GM19395 (cell line): ENCODE measurements around the gene SPINK4.

Source experiments
- ATAC-seq: cut with Tn5 transposase; IDR thresholded peaks from one replicate; pipeline ENCODE4 v1.9.1; 2021; ENCODE audit warnings: mild to moderate bottlenecking, moderate library complexity; ENCODE audit not compliant: unreplicated experiment

SPINK4 gene

DNA sequence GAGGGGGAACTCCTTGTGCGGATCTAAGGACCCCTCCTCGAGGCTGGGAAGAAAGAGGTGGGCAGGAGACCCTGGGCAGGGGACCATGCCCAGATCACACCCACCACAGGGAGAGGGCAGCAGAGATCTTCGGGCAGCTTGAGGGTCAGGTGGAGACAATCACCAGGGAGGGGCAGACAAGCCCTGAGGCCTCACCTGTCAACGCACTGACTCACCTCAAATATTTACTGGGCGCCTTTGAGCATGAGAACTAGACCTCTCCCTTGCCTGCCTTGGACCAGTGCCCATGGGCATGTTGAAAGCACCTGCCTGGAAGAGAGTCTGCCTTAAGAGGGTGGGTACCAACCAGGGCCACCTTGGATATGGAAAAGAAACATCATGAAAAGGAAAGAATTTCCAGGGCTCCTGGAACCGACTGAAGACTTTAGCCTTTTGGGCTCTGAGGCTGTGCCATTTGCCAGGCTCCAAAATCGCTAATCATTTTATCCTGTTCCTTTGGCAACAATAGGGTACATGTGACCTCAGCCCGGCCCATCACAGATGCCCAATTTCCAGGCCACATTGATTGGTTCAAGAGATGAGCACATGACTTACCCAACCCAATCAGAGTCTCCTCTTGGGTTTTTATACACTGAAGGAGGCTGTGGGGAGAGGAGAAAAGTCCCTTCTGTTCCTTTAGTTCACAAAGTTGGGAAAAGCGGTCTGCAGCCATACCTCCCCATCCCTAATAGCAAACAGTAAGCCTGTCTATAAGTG lies 10.4 kb upstream of the SPINK4 start:
- ATAC-seq: no peak

DNA sequence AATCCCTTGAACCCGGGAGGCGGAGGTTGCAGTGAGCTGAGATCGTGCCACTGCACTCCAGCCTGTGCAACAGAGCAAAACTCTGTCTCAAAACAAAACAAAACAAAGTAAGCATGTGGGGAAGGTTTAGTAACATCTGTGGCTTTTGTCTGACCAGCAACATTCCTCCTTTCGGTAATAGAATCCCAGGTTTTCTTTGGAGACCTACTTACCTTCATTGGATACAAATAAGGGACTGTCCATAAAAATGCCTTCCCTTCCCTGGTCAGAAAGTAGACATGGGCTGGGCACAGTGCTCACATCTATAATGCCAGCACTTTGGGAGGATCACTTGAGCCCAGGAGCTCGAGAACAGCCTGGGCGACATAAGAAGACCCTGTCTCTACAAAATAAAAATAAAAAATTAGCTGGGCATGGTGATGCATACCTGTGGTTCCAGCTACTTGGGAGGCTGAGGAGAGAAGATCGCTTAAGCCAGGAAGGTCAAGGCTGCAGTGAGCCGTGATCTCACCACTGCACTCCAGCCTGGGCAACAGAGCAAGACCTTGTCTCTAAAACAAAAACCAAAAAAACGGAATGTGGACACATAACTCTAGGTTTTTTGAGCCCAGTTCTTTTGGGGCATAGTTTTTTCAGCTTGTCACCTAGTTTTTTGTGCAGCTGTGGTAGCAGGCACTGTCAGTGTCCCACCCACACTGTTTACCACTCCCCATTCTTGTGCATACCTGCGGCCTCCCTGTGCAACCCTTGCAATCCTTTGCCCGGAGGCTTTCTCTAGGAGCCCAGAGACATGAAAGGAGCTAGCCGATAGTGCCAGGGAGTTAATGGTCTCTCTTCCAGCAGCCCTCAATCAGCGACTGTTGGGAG lies 9.0 kb upstream of the SPINK4 start:
- ATAC-seq: no peak

DNA sequence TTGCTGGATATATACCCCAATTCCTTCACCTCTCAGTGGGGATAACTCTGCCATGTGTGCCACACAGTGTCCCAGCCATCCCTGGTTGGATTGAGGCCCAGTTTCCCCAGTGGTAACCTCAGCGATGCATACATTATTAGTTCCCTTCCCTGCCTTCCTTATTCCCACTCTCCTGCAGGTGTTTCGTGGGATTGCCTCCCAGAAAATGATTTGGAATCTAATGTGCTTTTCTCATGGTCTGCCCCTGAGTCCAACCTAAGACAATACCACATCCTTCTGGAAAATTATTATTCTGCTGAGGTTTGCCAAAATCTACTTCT lies 8.4 kb upstream of the SPINK4 start:
- no peak for ATAC-seq

GRCh38 chr9:33232815-33233214 lies 7.2 kb upstream of the SPINK4 start:
- no peak for ATAC-seq

DNA sequence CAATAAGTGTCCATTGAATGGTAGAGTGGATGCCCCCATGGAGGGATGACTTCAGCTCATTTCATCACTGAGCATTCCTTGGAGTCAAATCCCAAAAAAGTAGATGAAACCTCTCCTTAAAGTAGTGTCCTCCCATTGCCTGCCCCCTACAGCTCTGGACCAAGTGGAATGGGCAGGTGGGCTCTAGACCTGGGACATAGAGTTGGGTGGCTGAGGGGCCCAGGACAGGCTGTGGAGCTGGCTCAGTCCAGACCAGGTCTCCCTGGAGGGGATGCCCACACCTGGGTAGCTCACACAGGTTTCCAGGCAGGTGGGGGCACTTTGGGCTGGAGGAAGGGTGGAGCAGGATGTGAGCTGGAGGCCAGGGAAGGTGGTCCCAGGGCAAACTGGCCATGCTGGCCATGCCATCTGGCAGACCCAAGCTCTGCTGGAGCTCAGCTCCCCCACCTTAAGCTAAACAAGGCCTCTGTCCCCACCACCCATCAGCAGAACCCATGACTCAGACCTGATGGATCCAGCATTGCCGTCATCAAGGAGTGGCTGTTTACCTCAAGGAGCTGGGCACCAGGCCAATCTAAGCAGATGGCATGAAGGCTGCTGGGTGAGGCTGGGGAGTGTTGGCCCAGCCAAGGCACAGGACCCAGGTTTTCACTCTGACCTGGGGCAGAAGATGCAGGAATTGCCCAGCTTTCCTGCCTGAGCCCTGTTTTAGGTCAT lies 6.2 kb upstream of the SPINK4 start:
- no peak for ATAC-seq

GRCh38 chr9:33234511-33235467 lies 5.2 kb upstream of the SPINK4 start:
- no peak for ATAC-seq

- no peak for ATAC-seq
These were observed 3.4 kb upstream of the SPINK4 start for GRCh38 chr9:33236571-33236970.

GRCh38 chr9:33241298-33241697 lies 1.3 kb downstream of the SPINK4 start:
- ATAC-seq: no peak

GRCh38 chr9:33242609-33243134 lies 2.7 kb downstream of the SPINK4 start:
- ATAC-seq: no peak

- no peak for ATAC-seq
These were observed 4.3 kb downstream of the SPINK4 start for GRCh38 chr9:33244137-33244784.

GRCh38 chr9:33245341-33245740 lies 5.4 kb downstream of the SPINK4 start:
- no peak for ATAC-seq

DNA sequence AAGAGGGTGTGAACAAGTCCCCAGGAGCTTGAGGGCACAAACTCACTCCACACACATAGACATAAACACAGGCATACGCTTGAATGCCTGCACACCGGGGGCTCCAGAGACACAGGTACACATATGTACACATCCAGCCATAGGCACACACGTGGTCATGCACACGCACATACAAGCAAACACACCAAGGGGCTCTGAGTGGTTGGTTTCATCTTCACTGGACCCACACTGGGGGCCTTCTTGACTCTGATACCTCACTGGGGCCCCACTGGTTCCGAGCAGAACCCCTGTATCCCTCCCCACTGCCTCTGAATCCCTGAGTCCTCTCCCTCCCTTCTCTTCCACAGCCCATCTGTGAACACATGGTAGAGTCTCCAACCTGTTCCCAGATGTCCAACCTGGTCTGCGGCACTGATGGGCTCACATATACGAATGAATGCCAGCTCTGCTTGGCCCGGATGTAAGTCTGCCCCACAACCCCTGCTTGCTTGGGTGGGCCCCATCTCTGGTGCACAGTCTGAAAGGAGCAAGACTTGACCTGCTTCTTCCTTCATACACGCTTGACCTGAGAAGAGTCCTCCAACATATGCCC lies 6.4 kb downstream of the SPINK4 start:
- ATAC-seq: no peak

DNA sequence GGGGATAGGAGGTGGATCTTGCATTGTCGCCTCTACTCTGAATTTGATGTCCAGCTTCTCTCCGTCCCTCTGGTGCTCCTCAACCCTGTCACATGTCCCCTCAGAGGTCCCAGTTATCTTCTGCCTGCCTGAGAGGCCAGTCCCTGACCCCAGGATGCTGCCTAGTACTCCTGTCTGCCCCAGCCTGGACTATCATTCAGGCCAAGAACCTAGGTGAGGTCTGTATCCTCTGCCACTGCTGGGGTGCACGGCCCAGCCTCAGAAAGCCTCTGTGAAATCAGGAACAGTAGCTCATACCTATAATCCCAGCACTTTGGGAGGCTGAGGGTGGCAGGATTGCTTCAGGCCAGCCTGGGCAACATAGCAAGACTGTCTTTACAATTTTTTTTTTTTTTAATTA lies 8.6 kb downstream of the SPINK4 start:
- ATAC-seq: no peak

GRCh38 chr9:33249087-33249658 lies 9.2 kb downstream of the SPINK4 start:
- ATAC-seq: no peak

DNA sequence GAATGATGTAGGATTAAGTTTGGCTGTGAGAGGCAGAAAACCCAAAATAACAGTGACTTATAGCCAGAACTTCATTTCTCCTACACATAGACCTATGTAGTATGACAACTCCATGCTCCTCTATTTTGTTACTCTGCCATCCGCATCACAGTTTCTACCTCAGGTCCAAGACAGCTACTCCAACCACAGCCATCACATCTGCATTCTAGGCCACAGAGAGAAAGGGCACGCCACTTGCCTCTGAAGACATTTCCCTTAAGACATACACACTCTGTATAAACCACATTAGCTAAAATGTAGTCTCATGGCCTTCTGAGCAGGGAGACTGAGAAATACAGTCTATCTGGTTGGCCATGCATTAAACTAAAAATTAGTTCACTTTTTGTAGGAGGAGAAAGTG lies 10.0 kb downstream of the SPINK4 start:
- ATAC-seq: no peak

DNA sequence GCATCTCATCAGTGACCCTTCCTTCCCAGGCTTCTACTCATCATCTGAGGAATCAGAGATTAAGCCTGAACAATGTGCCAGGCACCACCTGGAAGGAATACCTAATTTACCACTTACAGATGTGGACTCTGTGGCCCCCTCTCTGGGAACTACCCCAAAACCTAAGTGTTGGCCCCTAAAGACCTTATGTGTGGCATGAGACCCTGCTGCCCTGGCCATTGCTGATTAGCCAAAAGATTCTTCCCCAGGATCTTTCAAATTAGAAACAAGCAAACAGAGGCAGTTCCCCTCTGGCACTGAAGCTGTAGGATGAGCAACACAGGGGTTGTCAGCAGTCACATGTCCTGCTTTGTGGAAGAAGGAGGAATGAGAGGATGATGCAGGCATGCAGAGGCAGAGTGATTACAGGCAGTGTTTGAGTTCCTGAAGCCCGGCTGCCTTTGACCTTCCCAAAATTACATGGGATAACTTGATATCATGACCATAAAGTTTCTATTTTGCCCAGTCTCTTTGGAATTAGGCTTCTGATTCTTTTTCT lies 10.6 kb downstream of the SPINK4 start:
- no peak for ATAC-seq

GRCh38 chr9:33254211-33254610 lies 14.2 kb downstream of the SPINK4 start:
- ATAC-seq: no peak

DNA sequence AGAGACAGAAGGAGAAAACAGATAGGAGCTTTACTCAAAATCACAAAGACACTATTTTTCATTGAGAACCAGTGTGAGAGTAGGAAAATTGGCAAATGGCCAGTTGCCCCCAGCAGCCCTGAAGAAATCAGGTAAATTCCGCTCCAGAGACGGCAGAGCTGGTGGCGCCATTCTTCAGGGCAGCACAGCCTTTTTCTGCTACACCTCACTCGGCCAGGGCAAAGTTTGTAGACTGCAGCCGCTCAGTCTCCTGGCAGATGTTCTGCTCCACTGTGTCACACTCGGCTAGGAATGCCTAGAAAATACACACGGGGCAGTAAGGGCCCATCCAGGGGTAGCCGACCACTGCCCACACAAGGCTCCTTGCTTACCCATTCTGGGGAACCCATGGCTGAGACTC lies 15.0 kb downstream of the SPINK4 start:
- no peak for ATAC-seq

GRCh38 chr9:33255471-33255870 lies 15.5 kb downstream of the SPINK4 start:
- ATAC-seq: no peak
